DMS153 treated with DMSO at 0.1 percent for 48 hours (cell line): Measurements from ENCODE around the gene GPR137.
"Not testable (repeated sequence)": the region's sequence is repeated elsewhere in the genome, so short reads cannot be mapped to it uniquely, and the experiment has no call there.

Source experiments
- DNase-seq: peaks from one replicate; lab custom pipeline; 2025; ENCODE audit not compliant: unreplicated experiment; lab: John Stamatoyannopoulos, UW

GPR137 gene

GRCh38 chr11:64317961-64318765, 32.5 kb downstream of the GPR137 start, which contains the start of gene PRDX5:
Gene PRDX5 (plus strand): TSS chr11:64318121. CDS start chr11:64318216, 95 bp downstream.
- peak; percentile 97 for DNase-seq

- DNase-seq, result no peak
These were observed 33.4 kb downstream of the GPR137 start for GRCh38 chr11:64318766-64319761.

DNA sequence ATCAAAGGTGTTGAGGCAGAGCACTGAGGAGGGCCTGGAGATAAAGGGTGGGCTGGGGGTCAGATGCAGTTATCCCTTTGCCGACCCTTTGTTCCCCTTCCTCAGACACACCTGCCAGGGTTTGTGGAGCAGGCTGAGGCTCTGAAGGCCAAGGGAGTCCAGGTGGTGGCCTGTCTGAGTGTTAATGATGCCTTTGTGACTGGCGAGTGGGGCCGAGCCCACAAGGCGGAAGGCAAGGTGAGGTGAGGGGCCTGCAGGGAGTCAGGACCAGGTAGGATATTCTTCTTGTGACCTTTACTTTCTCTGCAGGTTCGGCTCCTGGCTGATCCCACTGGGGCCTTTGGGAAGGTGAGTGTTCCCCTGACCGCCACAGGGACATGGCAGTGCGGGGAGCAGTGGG, 34.9 kb downstream of the GPR137 start:
- no peak for DNase-seq

DNA sequence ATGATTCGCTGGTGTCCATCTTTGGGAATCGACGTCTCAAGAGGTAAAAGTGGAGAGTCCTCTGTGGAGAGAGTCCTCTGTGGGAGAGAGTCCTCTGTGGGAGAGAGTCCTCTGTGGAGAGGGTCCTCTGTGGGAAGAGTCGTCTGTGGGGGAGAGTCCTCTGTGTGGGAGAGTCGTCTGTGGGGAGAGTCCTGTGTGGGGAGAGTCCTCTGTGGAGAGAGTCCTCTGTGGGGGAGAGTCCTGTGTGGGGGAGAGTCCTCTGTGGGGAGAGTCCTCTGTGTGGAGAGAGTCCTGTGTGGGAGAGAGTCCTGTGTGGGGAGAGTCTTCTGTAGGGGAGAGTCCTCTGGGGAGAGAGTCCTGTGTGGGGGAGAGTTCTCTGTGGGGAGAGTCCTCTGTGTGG, 35.4 kb downstream of the GPR137 start:
- no peak for DNase-seq

DNA sequence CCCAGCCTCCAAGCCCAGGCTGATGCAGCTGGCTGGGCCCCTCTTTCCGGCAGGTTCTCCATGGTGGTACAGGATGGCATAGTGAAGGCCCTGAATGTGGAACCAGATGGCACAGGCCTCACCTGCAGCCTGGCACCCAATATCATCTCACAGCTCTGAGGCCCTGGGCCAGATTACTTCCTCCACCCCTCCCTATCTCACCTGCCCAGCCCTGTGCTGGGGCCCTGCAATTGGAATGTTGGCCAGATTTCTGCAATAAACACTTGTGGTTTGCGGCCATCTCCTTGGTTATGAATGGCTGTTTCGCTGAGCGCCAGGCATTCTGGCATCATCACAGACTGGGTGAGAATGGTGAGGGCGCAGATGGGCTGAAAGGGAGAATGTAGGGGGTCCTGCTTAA, 35.9 kb downstream of the GPR137 start:
- no peak for DNase-seq

- no peak for DNase-seq
These were observed 37.2 kb downstream of the GPR137 start for GRCh38 chr11:64322925-64323260.

GRCh38 chr11:64323373-64323772, 37.7 kb downstream of the GPR137 start:
- DNase-seq, result no peak

- not testable (repeated sequence) for DNase-seq
These were observed 38.3 kb downstream of the GPR137 start for GRCh38 chr11:64323984-64324383.

DNA sequence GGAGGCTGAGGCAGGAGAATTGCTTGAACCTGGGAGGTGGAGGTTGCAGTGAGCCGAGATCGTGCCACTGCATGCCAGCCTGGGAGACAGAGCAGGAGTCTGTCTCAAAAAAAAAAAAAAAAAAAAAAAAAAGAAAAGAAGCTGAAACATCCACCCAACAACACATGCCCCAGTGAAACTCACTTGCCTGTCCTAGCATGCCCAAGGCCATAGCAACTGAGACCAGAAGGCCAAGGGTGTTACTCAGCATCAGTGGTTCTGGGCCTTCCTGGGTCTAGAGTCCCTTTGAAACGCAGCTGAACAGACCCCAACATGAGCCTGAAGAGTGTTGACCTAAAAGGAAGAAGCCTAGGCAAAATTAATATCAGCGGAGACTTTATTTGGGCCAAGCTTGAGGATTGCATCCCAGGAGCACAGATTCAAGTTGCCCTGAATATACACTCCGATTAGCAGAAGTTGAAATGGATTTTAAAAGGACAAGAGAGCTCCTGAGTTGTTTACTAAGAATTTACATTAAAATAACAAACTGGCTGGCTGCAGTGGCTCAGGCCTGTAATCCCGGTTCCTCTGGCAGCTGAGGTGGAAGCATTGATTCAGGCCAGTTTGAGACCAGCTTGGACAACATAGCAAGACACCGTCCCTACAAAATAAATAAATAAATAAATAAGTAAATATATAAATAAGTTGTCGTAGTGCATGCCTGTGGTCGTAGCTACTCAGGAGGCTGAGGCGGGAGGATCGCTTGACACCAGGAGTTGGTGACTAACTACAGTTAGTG, 39.2 kb downstream of the GPR137 start:
- no peak for DNase-seq

GRCh38 chr11:64327375-64327774, 41.7 kb downstream of the GPR137 start:
- no peak for DNase-seq

DNA sequence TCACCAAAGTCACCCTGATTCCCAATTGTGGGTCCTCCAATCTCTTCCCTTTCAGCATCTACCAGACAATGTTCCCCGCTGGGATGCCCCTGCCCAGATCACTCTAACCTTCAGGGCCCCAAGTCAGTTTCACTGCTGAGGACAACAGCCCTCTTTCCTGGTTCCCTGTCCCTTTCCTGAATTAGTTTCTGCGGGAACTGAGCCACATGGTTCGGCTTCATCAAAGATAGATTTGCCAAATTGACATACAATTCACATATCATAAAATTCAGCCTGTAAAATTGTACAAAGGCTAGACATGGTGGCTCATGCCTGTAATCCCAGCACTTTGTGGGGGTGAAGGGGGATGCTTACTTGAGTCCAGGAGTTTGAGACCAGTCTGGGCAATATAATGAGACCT, 42.3 kb downstream of the GPR137 start:
- no peak for DNase-seq

DNA sequence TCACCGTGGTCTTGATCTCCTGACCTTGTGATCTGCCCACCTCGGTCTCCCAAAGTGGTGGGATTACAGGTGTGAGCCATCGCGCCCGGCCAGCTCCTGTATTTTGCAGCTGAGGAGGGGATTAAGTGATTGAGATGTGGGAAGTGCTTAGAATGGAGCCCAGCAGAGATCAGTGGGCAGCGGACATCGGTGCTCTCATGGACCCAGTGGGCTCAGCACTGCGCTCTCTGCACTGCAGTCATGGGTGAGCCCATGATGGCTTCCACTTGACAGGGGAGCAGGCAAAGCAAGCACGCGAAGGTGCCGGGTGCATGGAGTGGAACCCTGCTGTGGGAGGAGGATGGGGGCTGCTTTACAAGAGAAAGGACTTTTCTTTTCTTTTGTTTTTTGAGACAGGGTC, 45.2 kb downstream of the GPR137 start:
- no peak for DNase-seq

- peak; percentile 31 for DNase-seq
These were observed 46.1 kb downstream of the GPR137 start for GRCh38 chr11:64331569-64332371.

GRCh38 chr11:64333556-64333955, 47.9 kb downstream of the GPR137 start:
- no peak for DNase-seq

- DNase-seq, result peak; percentile 41
These were observed 49.4 kb downstream of the GPR137 start for GRCh38 chr11:64334764-64335735.

GRCh38 chr11:64337538-64338249, 52.0 kb downstream of the GPR137 start:
- DNase-seq, result no peak

- no peak for DNase-seq
These were observed 53.1 kb downstream of the GPR137 start for GRCh38 chr11:64338716-64339115.
